ENCODE results near the gene STXBP2.

GRCh38 chr19:7645656-7646425 lies 8.9 kb downstream of the STXBP2 start:
- no peak for TF ChIP-seq POLR2A (IDR thresholded peaks at IDR 0.05)
- no peak for TF ChIP-seq CTCF (IDR thresholded peaks at IDR 0.05)

Data from body of pancreas (tissue), 4 donors.